WI38 (cell line): ENCODE data around the gene SRCAP.
A peak's percentile ranks its signal among the peaks of the same experiment; 100 is the strongest.

Experiments
- H3K4me3 ChIP-seq: 2 replicates; pipeline ENCODE4 v1.5.1; 2011; ENCODE audit warnings: low read depth, mild to moderate bottlenecking, control low read depth, low read length
- TF ChIP-seq, protein P1 (sequence below): IDR thresholded peaks from 2 replicates; pipeline ENCODE4 v1.5.1; 2012; ENCODE audit warnings: low read depth, mild to moderate bottlenecking, control low read depth, low read length

The SRCAP gene

DNA sequence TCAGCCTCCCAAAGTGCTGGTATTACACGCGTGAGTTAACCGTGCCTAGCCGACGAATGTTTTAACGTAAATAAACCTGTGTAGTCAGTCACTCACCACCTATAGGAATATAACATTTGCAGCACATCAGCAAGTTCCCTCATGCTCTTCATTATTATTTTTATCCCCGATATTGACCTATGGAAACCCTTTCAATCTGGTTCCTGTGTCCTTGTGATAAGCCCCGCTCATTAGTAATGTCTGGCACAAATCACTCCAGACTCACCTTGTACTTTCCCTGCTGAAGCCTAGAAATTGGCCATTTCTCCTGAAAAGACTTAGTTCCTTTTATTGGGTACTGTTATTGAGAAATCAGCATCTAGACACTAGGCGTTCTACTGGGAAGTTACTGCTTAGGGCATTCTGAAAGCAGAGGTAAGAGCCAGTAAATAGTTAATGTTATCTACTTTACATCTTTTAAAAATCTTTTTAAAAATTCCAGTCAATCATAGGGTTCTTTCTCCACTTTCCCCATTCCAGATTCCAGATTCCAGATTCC is 47.7 kb downstream of the SRCAP start:
- no peak overlapping the region for H3K4me3 ChIP-seq
- TF ChIP-seq, protein P1, sequence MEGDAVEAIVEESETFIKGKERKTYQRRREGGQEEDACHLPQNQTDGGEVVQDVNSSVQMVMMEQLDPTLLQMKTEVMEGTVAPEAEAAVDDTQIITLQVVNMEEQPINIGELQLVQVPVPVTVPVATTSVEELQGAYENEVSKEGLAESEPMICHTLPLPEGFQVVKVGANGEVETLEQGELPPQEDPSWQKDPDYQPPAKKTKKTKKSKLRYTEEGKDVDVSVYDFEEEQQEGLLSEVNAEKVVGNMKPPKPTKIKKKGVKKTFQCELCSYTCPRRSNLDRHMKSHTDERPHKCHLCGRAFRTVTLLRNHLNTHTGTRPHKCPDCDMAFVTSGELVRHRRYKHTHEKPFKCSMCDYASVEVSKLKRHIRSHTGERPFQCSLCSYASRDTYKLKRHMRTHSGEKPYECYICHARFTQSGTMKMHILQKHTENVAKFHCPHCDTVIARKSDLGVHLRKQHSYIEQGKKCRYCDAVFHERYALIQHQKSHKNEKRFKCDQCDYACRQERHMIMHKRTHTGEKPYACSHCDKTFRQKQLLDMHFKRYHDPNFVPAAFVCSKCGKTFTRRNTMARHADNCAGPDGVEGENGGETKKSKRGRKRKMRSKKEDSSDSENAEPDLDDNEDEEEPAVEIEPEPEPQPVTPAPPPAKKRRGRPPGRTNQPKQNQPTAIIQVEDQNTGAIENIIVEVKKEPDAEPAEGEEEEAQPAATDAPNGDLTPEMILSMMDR = no peak

DNA sequence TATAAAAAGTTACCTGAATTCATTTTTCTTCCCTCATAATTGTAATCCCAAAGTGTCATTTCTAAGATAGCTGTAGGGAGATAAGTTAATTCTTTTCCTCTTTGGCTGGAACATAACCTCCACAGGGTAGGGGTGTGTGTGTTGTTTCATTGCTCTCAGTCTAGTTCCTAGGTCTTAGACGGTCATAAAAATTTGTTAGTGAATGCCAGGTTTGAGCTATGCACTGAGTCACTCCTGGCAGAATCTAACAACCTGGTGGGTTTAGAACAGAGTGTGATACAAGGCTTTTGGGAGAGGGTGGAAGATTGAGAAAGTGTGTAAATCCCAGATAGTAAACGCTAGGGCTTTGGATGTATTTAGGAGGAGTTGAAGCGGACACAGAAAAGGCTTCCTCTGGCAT is 48.4 kb downstream of the SRCAP start:
- no peak overlapping the region for H3K4me3 ChIP-seq

DNA sequence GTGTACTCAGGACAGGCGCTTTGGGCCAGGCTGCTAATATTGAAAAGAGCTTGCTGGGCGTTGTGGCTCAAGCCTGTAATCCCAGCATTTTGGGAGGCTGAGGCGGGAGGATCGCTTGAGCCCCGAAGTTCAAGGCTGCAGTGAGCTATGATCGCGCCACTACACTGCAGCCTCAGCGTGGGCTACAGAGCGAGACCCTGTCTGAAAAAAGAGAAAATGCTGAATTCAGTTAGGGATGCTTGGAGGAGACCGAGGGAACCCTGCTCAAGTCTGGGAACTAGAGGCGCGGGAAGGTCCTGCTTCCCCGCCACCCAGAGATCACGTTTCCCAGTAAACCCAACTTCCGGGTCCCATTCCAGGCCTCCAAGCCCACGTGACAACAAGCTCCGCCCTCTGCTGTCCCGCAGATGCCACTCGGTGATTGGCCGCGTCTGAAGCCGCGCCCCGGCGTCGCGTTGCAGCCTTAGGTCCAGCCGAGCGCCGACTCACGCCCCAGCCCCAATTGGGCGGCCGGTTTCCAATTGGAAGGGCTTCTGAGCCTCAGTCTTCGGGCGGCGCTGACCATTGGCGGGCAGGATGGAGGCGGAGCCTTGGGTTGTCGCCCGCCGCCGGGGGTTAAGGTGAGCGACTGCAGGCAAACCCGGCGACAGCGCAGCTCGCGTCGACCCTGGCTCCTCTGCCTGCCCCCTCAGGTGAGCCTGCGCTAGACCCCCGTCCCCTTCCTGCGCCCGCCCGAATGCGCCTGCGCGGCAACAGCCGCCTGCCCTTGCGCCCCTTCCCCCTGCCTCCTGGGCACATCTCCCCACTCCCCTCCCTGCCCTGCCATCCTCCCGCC is 49.0 kb downstream of the SRCAP start, which contains the start of gene PHKG2:
Gene PHKG2 (plus strand): TSS at position 627 of the 835 bp plus-strand sequence. CDS start 396 bp downstream, outside the sequence.
- TF ChIP-seq, protein P1 = no peak
- H3K4me3 ChIP-seq = peak within 1 kb of the TSS; percentile 66

More for the DNA sequence above, 48.4 kb downstream of the SRCAP start:
- TF ChIP-seq, protein P1 = no peak

GRCh38 chr16:30748634-30749445 is 49.9 kb downstream of the SRCAP start:
- TF ChIP-seq, protein P1 = no peak
- peak overlapping the region; percentile 66 for H3K4me3 ChIP-seq

GRCh38 chr16:30750201-30750600 is 51.2 kb downstream of the SRCAP start:
- H3K4me3 ChIP-seq = no peak overlapping the region
- TF ChIP-seq, protein P1 = no peak

GRCh38 chr16:30750876-30751465 is 52.0 kb downstream of the SRCAP start:
- H3K4me3 ChIP-seq = no peak overlapping the region
- TF ChIP-seq, protein P1 = no peak
